ENCODE measurements around the gene SPC24. TPM values are rescaled to one million over a fixed set of nuclear protein-coding genes. Genes with fewer than 3 reads are reported as not detected.
"Not testable (repeated sequence)": the region's sequence is repeated elsewhere in the genome, so short reads cannot be mapped to it uniquely, and the experiment has no call there.

The SPC24 gene
- total RNA-seq, 4 donors from 2014 or later: 1.4 to 6.6 (median 3.4) TPM

GRCh38 chr19:11166281-11167142, 10.9 kb upstream of the SPC24 start:
- no peaks in the 10 kb centered on the region for H3K9me3 ChIP-seq
- peak; percentile 23 for TF ChIP-seq EP300 (IDR thresholded peaks at IDR 0.05)
- no peak for TF ChIP-seq POLR2A (IDR thresholded peaks at IDR 0.05; ENCODE audit: low read depth)
- no peak for TF ChIP-seq CTCF (IDR thresholded peaks at IDR 0.05)
- peak; percentile 58 to 76 for TF ChIP-seq POLR2AphosphoS5 (IDR thresholded peaks at IDR 0.05)
- peaks cover 33 to 67% (median 62%) of the 10 kb centered on the region in 4 donors for H3K36me3 ChIP-seq
- DNase-seq (ENCODE audit: extremely low spot score): no peak
- intact Hi-C loops (cut with DNase I): no loop called here
- no peak overlapping the region for H3K4me3 ChIP-seq
- WGBS: 47% methylated on average over 25 of the region's 26 CpGs
- H3K4me1 ChIP-seq: peaks cover 51 to 96% (median 87%) of the 10 kb centered on the region in 4 donors
- no peaks in the 10 kb centered on the region for H3K27me3 ChIP-seq
- H3K27ac ChIP-seq (replicated peaks in 1 of 4): peak overlapping the region; percentile 82 to 92 (median 92)

- Histone ChIP-seq H3K4me3 (peak overlapping the region in 2 of 4 donors; percentile 1 to 25), H3K36me3 (peaks cover 33 to 57% (median 52%) of the 10 kb centered on the region in 4 donors), H3K27me3 (no peaks in the 10 kb centered on the region), H3K27ac (replicated peaks in 1 of 4) (peak overlapping the region; percentile 82 to 92 (median 92)), H3K4me1 (peaks cover 48 to 96% (median 84%) of the 10 kb centered on the region in 4 donors), H3K9me3 (no peaks in the 10 kb centered on the region)
- DNase-seq (ENCODE audit: extremely low spot score): no peak
- intact Hi-C loops (cut with DNase I): no loop called here
- WGBS: 66% methylated on average over 13 of the region's 13 CpGs
- no peak for TF ChIP-seq EP300 (IDR thresholded peaks at IDR 0.05)
Measured at GRCh38 chr19:11165486-11166030, 10.0 kb upstream of the SPC24 start.

- H3K9me3 ChIP-seq: no peaks in the 10 kb centered on the region
- WGBS: 24% methylated on average over 17 of the region's 17 CpGs
- H3K27ac ChIP-seq (replicated peaks in 1 of 4): peak overlapping the region; percentile 82 to 92 (median 92)
- intact Hi-C loops (cut with DNase I): no loop called here
- TF ChIP-seq POLR2AphosphoS5 (IDR thresholded peaks at IDR 0.05): peak; percentile 72 to 86
- no peak for TF ChIP-seq EP300 (IDR thresholded peaks at IDR 0.05)
- H3K36me3 ChIP-seq: peaks cover 27 to 51% (median 46%) of the 10 kb centered on the region in 4 donors
- no peaks in the 10 kb centered on the region for H3K27me3 ChIP-seq
- H3K4me1 ChIP-seq: peaks cover 51 to 96% (median 84%) of the 10 kb centered on the region in 4 donors
- DNase-seq (ENCODE audit: extremely low spot score): peak; percentile 97
- peak overlapping the region in 3 of 4 donors; percentile 1 to 31 (median 25) for H3K4me3 ChIP-seq
Measured at GRCh38 chr19:11164879-11165406, 9.4 kb upstream of the SPC24 start.

- H3K36me3 ChIP-seq: peaks cover 22 to 44% (median 40%) of the 10 kb centered on the region in 4 donors
- WGBS: 53% methylated on average over 11 of the region's 11 CpGs
- no peak for DNase-seq (ENCODE audit: extremely low spot score)
- peak overlapping the region; percentile 82 to 92 (median 92) for H3K27ac ChIP-seq (replicated peaks in 1 of 4)
- peaks cover 58 to 95% (median 84%) of the 10 kb centered on the region in 4 donors for H3K4me1 ChIP-seq
- H3K27me3 ChIP-seq: no peaks in the 10 kb centered on the region
- no peaks in the 10 kb centered on the region for H3K9me3 ChIP-seq
- H3K4me3 ChIP-seq: peak overlapping the region in 3 of 4 donors; percentile 25 to 31 (median 27)
- intact Hi-C loops (cut with DNase I): no loop called here
- TF ChIP-seq EP300 (IDR thresholded peaks at IDR 0.05) (no peak), CTCF (IDR thresholded peaks at IDR 0.05) (no peak), POLR2A (IDR thresholded peaks at IDR 0.05; ENCODE audit: low read depth) (no peak), POLR2AphosphoS5 (IDR thresholded peaks at IDR 0.05) (no peak)
Measured at GRCh38 chr19:11164296-11164695, 8.7 kb upstream of the SPC24 start.

- H3K4me3 ChIP-seq; H3K27me3 ChIP-seq; H3K9me3 ChIP-seq; H3K36me3 ChIP-seq; DNase-seq (ENCODE audit: extremely low spot score); intact Hi-C loops (cut with DNase I): not testable (repeated sequence)
- H3K4me1 ChIP-seq: peaks cover 72 to 97% (median 86%) of the 10 kb centered on the region in 4 donors
- H3K27ac ChIP-seq (replicated peaks in 1 of 4): peak overlapping the region; percentile 89 to 92 (median 92)
- 88% methylated on average over 2 of the region's 2 CpGs for WGBS
Measured at GRCh38 chr19:11160440-11160768, 4.8 kb upstream of the SPC24 start.
